ENCODE data around the gene USP2. TPM values are rescaled to one million over a fixed set of nuclear protein-coding genes. Genes with fewer than 3 reads are reported as not detected.

USP2 gene
- total and polyA plus RNA-seq, 2 of the 8 experiments (the other 6 are each of a cell fraction or from before 2014, with no cell fraction given), result 2.2 to 6.9 TPM

- TF ChIP-seq JUN (IDR thresholded peaks at IDR 0.05; ENCODE audit: low read depth, low read length) (no peak), CBX8 (IDR thresholded peaks at IDR 0.05; ENCODE audit: borderline replicate concordance, low read depth, low read length) (no peak), GABPA (IDR thresholded peaks at IDR 0.05; ENCODE audit: borderline replicate concordance, insufficient read depth, low read length) (no peak)
Observed at GRCh38 chr11:119305556-119306372, 75.7 kb downstream of the USP2 start (continued).

Small RNAs within 50 kb of the gene (microRNA-seq; reads per million reads assigned to microRNA genes)
- gene MIR6756 (ENCODE audit: borderline microRNAs expressed in 2 of 2, borderline number of aligned reads in 2 of 2, borderline replicate concordance in 1 of 2), result 0 reads per million in 2 experiments

Small RNAs within 50 kb of the gene (small RNA-seq; reads per million reads assigned to genes)
- gene AP003396.4 (ENCODE audit: insufficient read depth) (not detected), gene RF01225 (ENCODE audit: insufficient read depth) (not detected)

Other genes starting within 250 kb of the USP2 start
- gene ABCG4, start 232.6 kb downstream of the USP2 start, total RNA-seq (2021; fragmentation: NEBNext Ultra II Directional; extraction: Animal tissue kit (Norgen Biotek cat#: 25700)), result 2.3 and 2.9 TPM in 2 replicates
- 1.8 and 2.9 TPM in 2 replicates for gene ABCG4, start 232.6 kb downstream of the USP2 start, polyA plus RNA-seq (2011; rRNA removed)
- gene NLRX1, start 213.0 kb downstream of the USP2 start, total RNA-seq (2021; fragmentation: NEBNext Ultra II Directional; extraction: Animal tissue kit (Norgen Biotek cat#: 25700)), result 12.9 and 13.2 TPM in 2 replicates
- 18.6 and 30.5 TPM in 2 replicates for gene NLRX1, start 213.0 kb downstream of the USP2 start, polyA plus RNA-seq (2011; rRNA removed)
- not detected in 2 replicates for gene NHERF4, start 196.2 kb downstream of the USP2 start, total RNA-seq (2021; fragmentation: NEBNext Ultra II Directional; extraction: Animal tissue kit (Norgen Biotek cat#: 25700))
- gene NHERF4, start 196.2 kb downstream of the USP2 start, polyA plus RNA-seq (2011; rRNA removed), result 0.05 and 0.20 TPM in 2 replicates
- gene CBL, start 175.4 kb downstream of the USP2 start, total RNA-seq (2021; fragmentation: NEBNext Ultra II Directional; extraction: Animal tissue kit (Norgen Biotek cat#: 25700)), result 57.6 and 57.8 TPM in 2 replicates
- 22.3 and 23.1 TPM in 2 replicates for gene CBL, start 175.4 kb downstream of the USP2 start, polyA plus RNA-seq (2011; rRNA removed)
- 19.6 and 22.4 TPM in 2 replicates for gene MCAM, start 64.6 kb downstream of the USP2 start, total RNA-seq (2021; fragmentation: NEBNext Ultra II Directional; extraction: Animal tissue kit (Norgen Biotek cat#: 25700))
- gene MCAM, start 64.6 kb downstream of the USP2 start, polyA plus RNA-seq (2011; rRNA removed), result 32.2 and 63.2 TPM in 2 replicates
- gene RNF26, start 47.2 kb downstream of the USP2 start, total RNA-seq (2021; fragmentation: NEBNext Ultra II Directional; extraction: Animal tissue kit (Norgen Biotek cat#: 25700)), result 82.7 and 86.6 TPM in 2 replicates
- 84.0 and 126 TPM in 2 replicates for gene RNF26, start 47.2 kb downstream of the USP2 start, polyA plus RNA-seq (2011; rRNA removed)
- gene C1QTNF5, start 40.8 kb downstream of the USP2 start, total RNA-seq (2021; fragmentation: NEBNext Ultra II Directional; extraction: Animal tissue kit (Norgen Biotek cat#: 25700)), result 1.5 and 2.2 TPM in 2 replicates
- 2.7 and 3.4 TPM in 2 replicates for gene C1QTNF5, start 40.8 kb downstream of the USP2 start, polyA plus RNA-seq (2011; rRNA removed)
- not detected in 2 replicates for gene MFRP, start 35.0 kb downstream of the USP2 start, total RNA-seq (2021; fragmentation: NEBNext Ultra II Directional; extraction: Animal tissue kit (Norgen Biotek cat#: 25700))
- gene MFRP, start 35.0 kb downstream of the USP2 start, polyA plus RNA-seq (2011; rRNA removed), result 0.02 TPM in 2 replicates
- 259 and 286 TPM in 2 replicates for gene THY1, start 41.5 kb upstream of the USP2 start, total RNA-seq (2021; fragmentation: NEBNext Ultra II Directional; extraction: Animal tissue kit (Norgen Biotek cat#: 25700))
- 2,050 and 2,479 TPM in 2 replicates for gene THY1, start 41.5 kb upstream of the USP2 start, polyA plus RNA-seq (2011; rRNA removed)